Vagina (tissue), 2 donors: ENCODE results near the gene SLC24A3.

ENCODE experiments used
- POLR2A ChIP-seq, 2 donors: fragments of 450-650 bp; IDR thresholded peaks; one replicate each; pipeline ENCODE4 v1.6.1; 2017; ENCODE audit warnings: antibody characterized with exemption in 2 of 2, mild to moderate bottlenecking in 2 of 2, moderate library complexity in 2 of 2
- TF ChIP-seq, protein P1 (sequence below), 3 experiments: fragments of 450-650 bp in 2 of 3; fragments of 200-600 bp in 1 of 3; sonication (generic) in 1 of 3; IDR thresholded peaks; one replicate each; pipeline ENCODE4 v1.5.1; 2017 to 2019; ENCODE audit warnings: antibody characterized with exemption in 3 of 3, mild to moderate bottlenecking in 2 of 3, moderate library complexity in 2 of 3

- TF ChIP-seq, protein P1, sequence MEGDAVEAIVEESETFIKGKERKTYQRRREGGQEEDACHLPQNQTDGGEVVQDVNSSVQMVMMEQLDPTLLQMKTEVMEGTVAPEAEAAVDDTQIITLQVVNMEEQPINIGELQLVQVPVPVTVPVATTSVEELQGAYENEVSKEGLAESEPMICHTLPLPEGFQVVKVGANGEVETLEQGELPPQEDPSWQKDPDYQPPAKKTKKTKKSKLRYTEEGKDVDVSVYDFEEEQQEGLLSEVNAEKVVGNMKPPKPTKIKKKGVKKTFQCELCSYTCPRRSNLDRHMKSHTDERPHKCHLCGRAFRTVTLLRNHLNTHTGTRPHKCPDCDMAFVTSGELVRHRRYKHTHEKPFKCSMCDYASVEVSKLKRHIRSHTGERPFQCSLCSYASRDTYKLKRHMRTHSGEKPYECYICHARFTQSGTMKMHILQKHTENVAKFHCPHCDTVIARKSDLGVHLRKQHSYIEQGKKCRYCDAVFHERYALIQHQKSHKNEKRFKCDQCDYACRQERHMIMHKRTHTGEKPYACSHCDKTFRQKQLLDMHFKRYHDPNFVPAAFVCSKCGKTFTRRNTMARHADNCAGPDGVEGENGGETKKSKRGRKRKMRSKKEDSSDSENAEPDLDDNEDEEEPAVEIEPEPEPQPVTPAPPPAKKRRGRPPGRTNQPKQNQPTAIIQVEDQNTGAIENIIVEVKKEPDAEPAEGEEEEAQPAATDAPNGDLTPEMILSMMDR (IDR thresholded peaks at IDR 0.05), result no peak
- TF ChIP-seq POLR2A (IDR thresholded peaks at IDR 0.05), result no peak
Observed at GRCh38 chr20:19589787-19590362, 377.4 kb downstream of the SLC24A3 start.
